ENCODE results near the gene TAB2. TPM values are rescaled to one million over a fixed set of nuclear protein-coding genes. Genes with fewer than 3 reads are reported as not detected.

TAB2 gene
- total RNA-seq, 1 experiment from 2014 or later, result 14.7 TPM

DNA sequence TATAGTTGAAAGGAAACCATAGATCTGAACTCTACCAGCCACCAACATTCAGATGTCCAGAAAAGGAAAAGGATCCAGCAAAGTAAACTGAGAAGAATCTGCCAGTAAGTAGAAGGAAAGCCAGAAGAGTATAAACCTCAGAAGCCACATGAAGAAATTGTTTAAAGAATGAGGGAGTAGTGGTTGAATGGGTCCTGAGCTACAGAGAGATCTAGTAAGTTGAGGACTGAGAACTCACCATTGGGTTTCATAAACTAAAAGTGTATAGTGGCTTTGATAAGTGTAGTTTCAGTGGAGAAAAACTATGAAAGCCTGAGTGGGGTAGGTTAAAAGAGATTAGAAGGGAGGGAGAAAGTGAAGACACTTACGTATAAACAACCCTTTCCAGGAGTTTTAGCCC lies 50.6 kb downstream of the TAB2 start:
- BruUV-seq (replicated peaks), result no TSS peak
- intact Hi-C loops (cut with micrococcal nuclease), result no loop called here
- Histone ChIP-seq H3K27me3 (ENCODE audit: low read length) (no peaks in the 10 kb centered on the region), H3K9me3 (ENCODE audit: low read length) (no peaks in the 10 kb centered on the region), H3F3A (ENCODE audit: low read length, unreplicated experiment) (no peaks in the 10 kb centered on the region), H3K79me2 (ENCODE audit: low read length) (peaks cover 70% of the 10 kb centered on the region), H3K4me2 (ENCODE audit: low read length) (no peak overlapping the region), H3K4me1 (ENCODE audit: insufficient read depth, low read length) (peaks cover 4% of the 10 kb centered on the region), H3K36me3 (ENCODE audit: low read depth, low read length) (no peaks in the 10 kb centered on the region), H3K9ac (ENCODE audit: low read length) (no peak overlapping the region), H3K4me3 (ENCODE audit: low read length) (no peak overlapping the region), H3K27ac (ENCODE audit: low read length) (no peak overlapping the region), H3K9me2 (replicated peaks; ENCODE audit: low read length) (no peaks in the 10 kb centered on the region), H2AFZ (ENCODE audit: low read length) (no peak overlapping the region), H4K20me1 (ENCODE audit: low read length) (no peaks in the 10 kb centered on the region)
- TF ChIP-seq EZH2 (IDR thresholded peaks at IDR 0.05; ENCODE audit: low read length, unreplicated experiment) (no peak), EZH2phosphoT487 (IDR thresholded peaks at IDR 0.05; ENCODE audit: borderline replicate concordance, low read length) (no peak)
- TF ChIP-seq, protein P1, sequence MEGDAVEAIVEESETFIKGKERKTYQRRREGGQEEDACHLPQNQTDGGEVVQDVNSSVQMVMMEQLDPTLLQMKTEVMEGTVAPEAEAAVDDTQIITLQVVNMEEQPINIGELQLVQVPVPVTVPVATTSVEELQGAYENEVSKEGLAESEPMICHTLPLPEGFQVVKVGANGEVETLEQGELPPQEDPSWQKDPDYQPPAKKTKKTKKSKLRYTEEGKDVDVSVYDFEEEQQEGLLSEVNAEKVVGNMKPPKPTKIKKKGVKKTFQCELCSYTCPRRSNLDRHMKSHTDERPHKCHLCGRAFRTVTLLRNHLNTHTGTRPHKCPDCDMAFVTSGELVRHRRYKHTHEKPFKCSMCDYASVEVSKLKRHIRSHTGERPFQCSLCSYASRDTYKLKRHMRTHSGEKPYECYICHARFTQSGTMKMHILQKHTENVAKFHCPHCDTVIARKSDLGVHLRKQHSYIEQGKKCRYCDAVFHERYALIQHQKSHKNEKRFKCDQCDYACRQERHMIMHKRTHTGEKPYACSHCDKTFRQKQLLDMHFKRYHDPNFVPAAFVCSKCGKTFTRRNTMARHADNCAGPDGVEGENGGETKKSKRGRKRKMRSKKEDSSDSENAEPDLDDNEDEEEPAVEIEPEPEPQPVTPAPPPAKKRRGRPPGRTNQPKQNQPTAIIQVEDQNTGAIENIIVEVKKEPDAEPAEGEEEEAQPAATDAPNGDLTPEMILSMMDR (conservative IDR thresholded peaks at IDR 0.05; ENCODE audit: low read depth, low read length), result no peak
- ChIA-PET POLR2A (ENCODE audit: unreplicated experiment) (no interaction called here), CTCF (no interaction called here)
- ATAC-seq, result no peak
- no peak for DNase-seq

DNA sequence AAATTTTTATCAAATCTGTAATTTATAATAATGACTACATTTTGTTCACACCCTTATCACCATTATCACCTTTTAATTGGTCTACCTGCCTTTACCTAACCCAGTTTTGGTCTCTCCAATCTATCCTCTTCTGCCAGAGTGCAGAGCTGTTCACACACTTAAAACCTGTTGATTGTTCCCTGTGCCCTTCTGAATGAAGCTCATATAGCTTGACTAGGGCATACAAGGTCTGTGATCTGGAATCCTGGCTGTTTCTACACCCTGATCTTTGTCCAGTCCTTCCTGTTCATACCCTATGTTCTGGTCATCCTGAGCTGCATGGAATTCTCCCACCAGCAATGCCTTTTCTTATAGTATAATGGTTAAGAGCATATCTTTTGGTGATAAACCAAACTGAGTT lies 53.6 kb downstream of the TAB2 start:
- no peaks in the 10 kb centered on the region for H3K9me2 ChIP-seq (replicated peaks; ENCODE audit: low read length)
- no peaks in the 10 kb centered on the region for H3K27me3 ChIP-seq (ENCODE audit: low read length)
- no peaks in the 10 kb centered on the region for H4K20me1 ChIP-seq (ENCODE audit: low read length)
- no peaks in the 10 kb centered on the region for H3F3A ChIP-seq (ENCODE audit: low read length, unreplicated experiment)
- intact Hi-C loops (cut with micrococcal nuclease), result no loop called here
- H3K9me3 ChIP-seq (ENCODE audit: low read length), result no peaks in the 10 kb centered on the region
- no peak for ATAC-seq
- H3K9ac ChIP-seq (ENCODE audit: low read length), result no peak overlapping the region
- no peak overlapping the region for H3K4me2 ChIP-seq (ENCODE audit: low read length)
- POLR2A ChIA-PET (ENCODE audit: unreplicated experiment), result no interaction called here
- no peaks in the 10 kb centered on the region; the same call in 1 of the 2 replicates for H3K36me3 ChIP-seq (ENCODE audit: low read depth, low read length)
- CTCF ChIA-PET, result no interaction called here
- no TSS peak for BruUV-seq (replicated peaks)
- no peaks in the 10 kb centered on the region for H3K4me1 ChIP-seq (ENCODE audit: insufficient read depth, low read length)
- no peak for TF ChIP-seq EZH2phosphoT487 (IDR thresholded peaks at IDR 0.05; ENCODE audit: borderline replicate concordance, low read length)
- TF ChIP-seq, protein P1 (conservative IDR thresholded peaks at IDR 0.05; ENCODE audit: low read depth, low read length), result no peak
- no peak for TF ChIP-seq EZH2 (IDR thresholded peaks at IDR 0.05; ENCODE audit: low read length, unreplicated experiment)
- no peak overlapping the region for H3K27ac ChIP-seq (ENCODE audit: low read length)
- no peak overlapping the region for H3K4me3 ChIP-seq (ENCODE audit: low read length)
- no peak for DNase-seq
- H2AFZ ChIP-seq (ENCODE audit: low read length), result no peak overlapping the region
- H3K79me2 ChIP-seq (ENCODE audit: low read length), result peaks cover 41% of the 10 kb centered on the region

DNA sequence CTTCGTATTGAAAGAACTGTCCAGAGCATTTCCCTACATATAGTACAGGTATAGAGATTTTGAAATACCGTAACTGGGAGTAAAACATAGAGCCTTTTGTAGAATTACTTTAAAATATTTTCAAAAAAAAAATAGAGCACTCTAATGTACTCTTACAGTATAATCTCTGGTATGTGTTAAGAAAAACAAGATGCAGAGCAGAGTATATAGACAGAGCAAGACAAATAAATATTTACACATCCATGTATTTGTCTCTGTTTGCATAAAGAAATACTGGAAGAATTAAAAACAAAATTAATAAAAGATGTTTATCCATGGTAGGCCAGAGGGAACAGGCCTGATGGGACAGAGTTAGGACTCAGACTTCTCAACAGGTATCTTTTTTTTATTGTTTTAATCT lies 54.5 kb downstream of the TAB2 start:
- Histone ChIP-seq H3K9me2 (replicated peaks; ENCODE audit: low read length) (no peaks in the 10 kb centered on the region), H3K4me2 (ENCODE audit: low read length) (no peak overlapping the region), H3K27ac (ENCODE audit: low read length) (no peak overlapping the region), H3K36me3 (ENCODE audit: low read depth, low read length) (no peaks in the 10 kb centered on the region; the same call in 1 of the 2 replicates), H3K9ac (ENCODE audit: low read length) (no peak overlapping the region), H3F3A (ENCODE audit: low read length, unreplicated experiment) (no peaks in the 10 kb centered on the region), H3K79me2 (ENCODE audit: low read length) (peaks cover 36% of the 10 kb centered on the region), H4K20me1 (ENCODE audit: low read length) (no peaks in the 10 kb centered on the region), H3K9me3 (ENCODE audit: low read length) (no peaks in the 10 kb centered on the region), H3K27me3 (ENCODE audit: low read length) (no peaks in the 10 kb centered on the region), H3K4me3 (ENCODE audit: low read length) (no peak overlapping the region), H2AFZ (ENCODE audit: low read length) (no peak overlapping the region), H3K4me1 (ENCODE audit: insufficient read depth, low read length) (no peaks in the 10 kb centered on the region)
- ATAC-seq (0 out of 2 replicates have a peak, but pooled peaks have one; percentile 15), DNase-seq (no peak)
- POLR2A ChIA-PET (ENCODE audit: unreplicated experiment), result no interaction called here
- CTCF ChIA-PET, result interaction anchor here (1.0 kb wide), 1 partner anchor 60 kb away, joined by 3 read pairs; no protein-coding TSS in a partner anchor
- intact Hi-C loops (cut with micrococcal nuclease), result no loop called here
- TF ChIP-seq, protein P1 (conservative IDR thresholded peaks at IDR 0.05; ENCODE audit: low read depth, low read length), result no peak
- TF ChIP-seq EZH2phosphoT487 (IDR thresholded peaks at IDR 0.05; ENCODE audit: borderline replicate concordance, low read length), result no peak
- no peak for TF ChIP-seq EZH2 (IDR thresholded peaks at IDR 0.05; ENCODE audit: low read length, unreplicated experiment)
- BruUV-seq (replicated peaks), result no TSS peak
